Liver (tissue), 9 donors: ENCODE results near the gene ZFHX2. TPM values are rescaled to one million over a fixed set of nuclear protein-coding genes. Genes with fewer than 3 reads are reported as not detected.

Source experiments
- DNase-seq: peaks from one replicate; pipeline ENCODE4 v3.0.0-alpha.2; 2017; ENCODE audit warnings: low spot score
- H3K27ac ChIP-seq, 2 donors: one replicate each; pipeline ENCODE4 v1.7.0; 2013; ENCODE audit warnings: inconsistent platforms in 2 of 2, low read length in 2 of 2, control low read depth in 1 of 2, low read depth in 1 of 2, mild to moderate bottlenecking in 1 of 2
- H3K27me3 ChIP-seq, 4 donors: one replicate each; pipeline versions ENCODE4 v1.6.1 to v1.7.0; 2013; ENCODE audit warnings: low read length in 3 of 4, inconsistent platforms in 1 of 4, mild to moderate bottlenecking in 1 of 4, moderate library complexity in 1 of 4; ENCODE audit not compliant: control insufficient read depth in 4 of 4, insufficient read depth in 4 of 4
- H3K36me3 ChIP-seq, 4 donors: one replicate each; pipeline versions ENCODE4 v1.6.1 to v1.7.0; 2013; ENCODE audit warnings: low read length in 3 of 4, mild to moderate bottlenecking in 3 of 4, low read depth in 1 of 4, moderate library complexity in 1 of 4; ENCODE audit not compliant: control insufficient read depth in 4 of 4, insufficient read depth in 3 of 4
- H3K4me1 ChIP-seq, 4 donors: one replicate each; pipeline versions ENCODE4 v1.6.1 to v1.7.0; 2013; ENCODE audit warnings: low read length in 3 of 4, mild to moderate bottlenecking in 3 of 4, moderate library complexity in 1 of 4; ENCODE audit not compliant: control insufficient read depth in 4 of 4, insufficient read depth in 4 of 4
- H3K4me3 ChIP-seq, 3 donors: one replicate each; pipeline versions ENCODE4 v1.6.1 to v1.7.0; 2013; ENCODE audit warnings: low read length in 3 of 3, control low read depth in 1 of 3, low read depth in 1 of 3, mild to moderate bottlenecking in 1 of 3
- H3K9ac ChIP-seq, 2 donors: one replicate each; pipeline ENCODE4 v1.7.0; 2013; ENCODE audit warnings: low read length in 2 of 2, mild to moderate bottlenecking in 2 of 2, moderate library complexity in 2 of 2, control low read depth in 1 of 2, low read depth in 1 of 2
- H3K9me3 ChIP-seq, 4 donors: one replicate each; pipeline versions ENCODE4 v1.6.1 to v1.7.0; 2013; ENCODE audit warnings: low read length in 3 of 4; ENCODE audit not compliant: control insufficient read depth in 4 of 4
- ATF3 ChIP-seq: IDR thresholded peaks from 2 replicates; pipeline ENCODE4 v1.6.1; 2016; ENCODE audit warnings: antibody characterized with exemption
- EGR1 ChIP-seq, 2 donors: IDR thresholded peaks; 2 replicates each; pipeline ENCODE4 v1.6.1; 2016 to 2018; ENCODE audit warnings: antibody characterized with exemption in 2 of 2, low read depth in 2 of 2
- FOXA2 ChIP-seq: IDR thresholded peaks from 2 replicates; pipeline ENCODE4 v1.6.1; 2016; ENCODE audit warnings: antibody characterized with exemption
- GABPA ChIP-seq, 2 donors: IDR thresholded peaks in 1 of 2; conservative IDR thresholded peaks in 1 of 2; 2 replicates each; pipeline ENCODE4 v1.6.1; 2016; ENCODE audit warnings: antibody characterized with exemption in 2 of 2, mild to moderate bottlenecking in 1 of 2, moderate library complexity in 1 of 2
- HNF4A ChIP-seq, 2 donors: conservative IDR thresholded peaks; 2 replicates each; pipeline ENCODE4 v1.6.1; 2016; ENCODE audit warnings: antibody characterized with exemption in 2 of 2, mild to moderate bottlenecking in 2 of 2
- HNF4G ChIP-seq: IDR thresholded peaks from 2 replicates; pipeline ENCODE4 v1.6.1; 2016; ENCODE audit warnings: antibody characterized with exemption
- JUND ChIP-seq, 2 donors: IDR thresholded peaks; 2 replicates each; pipeline ENCODE4 v1.6.1; 2016; ENCODE audit warnings: antibody characterized with exemption in 2 of 2
- MAX ChIP-seq: IDR thresholded peaks from 2 replicates; pipeline ENCODE4 v1.6.1; 2016; ENCODE audit warnings: antibody characterized with exemption
- NR2F2 ChIP-seq: IDR thresholded peaks from 2 replicates; pipeline ENCODE4 v1.6.1; 2016; ENCODE audit warnings: antibody characterized with exemption
- REST ChIP-seq: IDR thresholded peaks from 2 replicates; pipeline ENCODE4 v1.6.1; 2016; ENCODE audit warnings: antibody characterized with exemption, mild to moderate bottlenecking
- SP1 ChIP-seq: IDR thresholded peaks from 2 replicates; pipeline ENCODE4 v1.6.1; 2018; ENCODE audit warnings: antibody characterized with exemption, mild to moderate bottlenecking
- TAF1 ChIP-seq: conservative IDR thresholded peaks from 2 replicates; pipeline ENCODE4 v1.6.1; 2016; ENCODE audit warnings: antibody characterized with exemption, mild to moderate bottlenecking
- YY1 ChIP-seq: IDR thresholded peaks from 2 replicates; pipeline ENCODE4 v1.6.1; 2016; ENCODE audit warnings: antibody characterized with exemption, mild to moderate bottlenecking
- WGBS: extraction: QIAGEN DNeasy Blood & Tissue Kit; methylation state at CpG from one replicate; pipeline ENCODE4 v1.1.7; 2013; 5-methylcytosine and 5-hydroxymethylcytosine counted together
- polyA plus RNA-seq, 2 donors: library from polyadenylated mRNA; stranded (reverse) in 1 of 2; unstranded in 1 of 2; fragments of 200-250 nt in 1 of 2; fragments of >200 nt in 1 of 2; fragmentation: Nextera tagmentation in 1 of 2; extraction: Ambion mirVana in 1 of 2; gene quantifications; one replicate each; pipeline versions ENCODE4 v1.2.1 to v1.2.3, GENCODE V29; 2013 to 2015
- total RNA-seq, 2 donors: library from RNA; depleted of rRNA; stranded (reverse); fragments of >200 nt; gene quantifications; one replicate each; pipeline ENCODE4 v1.2.3, GENCODE V29; 2014
- TF ChIP-seq, protein P1 (sequence below): fragments of 150-350 bp; IDR thresholded peaks from 2 replicates; pipeline ENCODE4 v1.5.1; 2017; ENCODE audit warnings: improper control_type of control experiment, low read depth, low read length; ENCODE audit not compliant: missing input control
- TF ChIP-seq, protein P2 (sequence below): IDR thresholded peaks from 2 replicates; pipeline ENCODE4 v1.6.1; 2016; ENCODE audit warnings: antibody characterized with exemption
- donor health status: healthy.
- donor health status: healthy.
- donor health status: healthy.
- donor health status: healthy.
- donor health status: healthy.

Gene ZFHX2
- total and polyA plus RNA-seq, 4 donors, result 0.06 to 0.14 (median 0.10) TPM

GRCh38 chr14:23486036-23486435 lies 65.5 kb downstream of the ZFHX2 start (continued):
- TF ChIP-seq ATF3, result no peak
- TF ChIP-seq TAF1, result no peak
- TF ChIP-seq SP1, result no peak
- no peak for TF ChIP-seq MAX
- no peak for TF ChIP-seq HNF4A (conservative IDR thresholded peaks at IDR 0.05)
- no peak for TF ChIP-seq YY1
- no peak for TF ChIP-seq EGR1 (IDR thresholded peaks at IDR 0.05; ENCODE audit: low read depth in 2 of 2)

- no peak for DNase-seq
- no peaks in the 10 kb centered on the region for H3K27me3 ChIP-seq
- H3K4me3 ChIP-seq, result no peak overlapping the region
- 92% methylated on average over 4 of the region's 4 CpGs for WGBS
- no peak overlapping the region for H3K27ac ChIP-seq
- peaks cover 0 to 10% (median 4%) of the 10 kb centered on the region in 4 donors for H3K36me3 ChIP-seq
- TF ChIP-seq, protein P1, sequence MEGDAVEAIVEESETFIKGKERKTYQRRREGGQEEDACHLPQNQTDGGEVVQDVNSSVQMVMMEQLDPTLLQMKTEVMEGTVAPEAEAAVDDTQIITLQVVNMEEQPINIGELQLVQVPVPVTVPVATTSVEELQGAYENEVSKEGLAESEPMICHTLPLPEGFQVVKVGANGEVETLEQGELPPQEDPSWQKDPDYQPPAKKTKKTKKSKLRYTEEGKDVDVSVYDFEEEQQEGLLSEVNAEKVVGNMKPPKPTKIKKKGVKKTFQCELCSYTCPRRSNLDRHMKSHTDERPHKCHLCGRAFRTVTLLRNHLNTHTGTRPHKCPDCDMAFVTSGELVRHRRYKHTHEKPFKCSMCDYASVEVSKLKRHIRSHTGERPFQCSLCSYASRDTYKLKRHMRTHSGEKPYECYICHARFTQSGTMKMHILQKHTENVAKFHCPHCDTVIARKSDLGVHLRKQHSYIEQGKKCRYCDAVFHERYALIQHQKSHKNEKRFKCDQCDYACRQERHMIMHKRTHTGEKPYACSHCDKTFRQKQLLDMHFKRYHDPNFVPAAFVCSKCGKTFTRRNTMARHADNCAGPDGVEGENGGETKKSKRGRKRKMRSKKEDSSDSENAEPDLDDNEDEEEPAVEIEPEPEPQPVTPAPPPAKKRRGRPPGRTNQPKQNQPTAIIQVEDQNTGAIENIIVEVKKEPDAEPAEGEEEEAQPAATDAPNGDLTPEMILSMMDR, result no peak
- TF ChIP-seq MAX, result no peak
- TF ChIP-seq, protein P2, sequence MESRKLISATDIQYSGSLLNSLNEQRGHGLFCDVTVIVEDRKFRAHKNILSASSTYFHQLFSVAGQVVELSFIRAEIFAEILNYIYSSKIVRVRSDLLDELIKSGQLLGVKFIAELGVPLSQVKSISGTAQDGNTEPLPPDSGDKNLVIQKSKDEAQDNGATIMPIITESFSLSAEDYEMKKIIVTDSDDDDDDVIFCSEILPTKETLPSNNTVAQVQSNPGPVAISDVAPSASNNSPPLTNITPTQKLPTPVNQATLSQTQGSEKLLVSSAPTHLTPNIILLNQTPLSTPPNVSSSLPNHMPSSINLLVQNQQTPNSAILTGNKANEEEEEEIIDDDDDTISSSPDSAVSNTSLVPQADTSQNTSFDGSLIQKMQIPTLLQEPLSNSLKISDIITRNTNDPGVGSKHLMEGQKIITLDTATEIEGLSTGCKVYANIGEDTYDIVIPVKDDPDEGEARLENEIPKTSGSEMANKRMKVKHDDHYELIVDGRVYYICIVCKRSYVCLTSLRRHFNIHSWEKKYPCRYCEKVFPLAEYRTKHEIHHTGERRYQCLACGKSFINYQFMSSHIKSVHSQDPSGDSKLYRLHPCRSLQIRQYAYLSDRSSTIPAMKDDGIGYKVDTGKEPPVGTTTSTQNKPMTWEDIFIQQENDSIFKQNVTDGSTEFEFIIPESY, result no peak
- no peak for TF ChIP-seq REST
- TF ChIP-seq FOXA2, result no peak
- no peak for TF ChIP-seq HNF4G
- TF ChIP-seq YY1, result no peak
- no peak for TF ChIP-seq HNF4A (conservative IDR thresholded peaks at IDR 0.05)
- no peak for TF ChIP-seq JUND (IDR thresholded peaks at IDR 0.05)
- no peak for TF ChIP-seq ATF3
- TF ChIP-seq NR2F2, result no peak
- TF ChIP-seq GABPA (IDR thresholded peaks at IDR 0.05 in 1 of 2, conservative IDR thresholded peaks at IDR 0.05 in 1 of 2), result no peak
- TF ChIP-seq EGR1 (IDR thresholded peaks at IDR 0.05; ENCODE audit: low read depth in 2 of 2), result no peak
- no peak for TF ChIP-seq SP1
- H3K9ac ChIP-seq, result no peak overlapping the region
- H3K4me1 ChIP-seq, result no peaks in the 10 kb centered on the region
- H3K9me3 ChIP-seq, result no peaks in the 10 kb centered on the region
These were observed 66.2 kb downstream of the ZFHX2 start for GRCh38 chr14:23485326-23485725.
